Transverse colon (tissue), 4 donors: Measurements from ENCODE around the gene ARHGAP8. TPM values are rescaled to one million over a fixed set of nuclear protein-coding genes. Genes with fewer than 3 reads are reported as not detected.

Experiments used
- DNase-seq: peaks from one replicate; pipeline ENCODE4 v3.0.0-alpha.2; 2019
- H3K27ac ChIP-seq, 4 donors: fragments of 200-600 bp; sonication (generic); 2 replicates each; pipeline ENCODE4 v1.5.1; 2016 to 2018; ENCODE audit warnings: inconsistent platforms in 4 of 4
- H3K27me3 ChIP-seq: fragments of 200-600 bp; sonication (generic); 2 replicates; pipeline ENCODE4 v1.5.1; 2017; ENCODE audit warnings: inconsistent platforms
- H3K36me3 ChIP-seq, 4 donors: fragments of 200-600 bp; sonication (generic); 2 replicates each; pipeline ENCODE4 v1.5.1; 2017 to 2019; ENCODE audit warnings: inconsistent platforms in 4 of 4
- H3K4me1 ChIP-seq, 4 donors: fragments of 200-600 bp; sonication (generic); 2 replicates each; pipeline ENCODE4 v1.5.1; 2017 to 2020; ENCODE audit warnings: inconsistent platforms in 4 of 4
- H3K4me3 ChIP-seq, 4 donors: fragments of 200-600 bp; sonication (generic); 1 replicate in 1 of 4; 2 replicates in 3 of 4; pipeline versions ENCODE4 v1.5.1 to v1.6.1; 2017 to 2019; ENCODE audit warnings: inconsistent platforms in 4 of 4
- H3K9me3 ChIP-seq, 2 donors: fragments of 200-600 bp; sonication (generic); 2 replicates each; pipeline ENCODE4 v1.5.1; 2017 to 2019; ENCODE audit warnings: inconsistent platforms in 2 of 2
- EP300 ChIP-seq: sonication (generic); formaldehyde crosslinking; IDR thresholded peaks from one replicate; pipeline ENCODE4 v1.6.1; 2017; ENCODE audit warnings: antibody characterized with exemption, low read depth
- POLR2A ChIP-seq: fragments of 450-650 bp; IDR thresholded peaks from one replicate; pipeline ENCODE4 v1.6.1; 2016; ENCODE audit warnings: antibody characterized with exemption, mild to moderate bottlenecking, moderate library complexity
- POLR2AphosphoS5 ChIP-seq, 3 donors: sonication (generic); formaldehyde crosslinking; IDR thresholded peaks; one replicate each; pipeline ENCODE4 v1.6.1; 2016; ENCODE audit warnings: antibody characterized with exemption in 3 of 3
- WGBS, 2 donors: methylation state at CpG; one replicate each; pipeline ENCODE4 v1.1.5; 2018; ENCODE audit warnings: low coverage in 1 of 2; 5-methylcytosine and 5-hydroxymethylcytosine counted together
- in situ Hi-C, 4 donors: fragments of 200-750 bp; cut with MboI; loops; one replicate each; pipeline versions ENCODE4 v1.15.0 to v1.15.1; 2017; ENCODE audit warnings: low sequenced_read_pairs in 3 of 4, low pct_ligation_motif_present in 1 of 4, low pct_unique_long_range_greater_than_20kb in 1 of 4
- intact Hi-C: fragments of 100-400 bp; cut with DNase I; formaldehyde crosslinking; loops from one replicate; pipeline ENCODE4 v1.15.1; 2023; ENCODE audit warnings: low total_unique reads
- total RNA-seq, 4 donors: library from RNA; depleted of rRNA; stranded (reverse); fragments of >200 nt; gene quantifications; one replicate each; pipeline ENCODE4 v1.1.0, GENCODE V29; 2016
- TF ChIP-seq, protein P1 (sequence below), 5 experiments: fragments of 200-600 bp in 3 of 5; fragments of 450-650 bp in 2 of 5; sonication (generic) in 3 of 5; IDR thresholded peaks; 1 replicate in 2 of 5; 2 replicates in 3 of 5; pipeline ENCODE4 v1.5.1; 2016 to 2017; ENCODE audit warnings: antibody characterized with exemption in 5 of 5, inconsistent platforms in 3 of 5, mild to moderate bottlenecking in 2 of 5, moderate library complexity in 1 of 5

The ARHGAP8 gene
- total RNA-seq, 4 donors from 2014 or later: 28.6 to 51.5 (median 31.5) TPM

DNA sequence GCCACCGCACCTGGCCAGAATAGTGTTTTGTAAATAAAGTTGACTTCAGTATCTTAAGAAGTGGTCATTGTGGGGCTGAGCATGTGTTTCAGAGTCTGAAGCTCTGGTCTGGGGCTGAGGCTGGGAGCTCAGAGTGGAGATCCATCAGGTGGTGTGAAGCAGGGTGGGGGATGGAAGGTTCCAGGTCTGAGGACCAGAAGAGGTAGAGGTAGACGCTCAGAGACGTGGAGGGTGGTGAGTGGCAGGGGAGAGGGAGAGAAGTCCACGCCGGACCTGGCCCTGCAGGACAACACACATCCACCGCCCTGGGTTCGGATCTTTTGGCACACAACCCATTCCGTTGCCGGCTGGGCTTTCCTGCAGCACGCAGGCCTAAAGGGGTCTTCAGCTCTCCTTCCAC, 40.7 kb downstream of the ARHGAP8 start:
- WGBS, 2 donors: 84 to 95% methylated on average over 4 to 10 of the region's 10 CpGs
- intact Hi-C loops: no loop called here
- Histone ChIP-seq H3K36me3 (no peaks in the 10 kb centered on the region), H3K4me3 (no peak overlapping the region), H3K27me3 (no peaks in the 10 kb centered on the region), H3K4me1 (no peaks in the 10 kb centered on the region), H3K9me3 (no peaks in the 10 kb centered on the region), H3K27ac (no peak overlapping the region)
- DNase-seq: no peak
- in situ Hi-C loops: no loop called here
- TF ChIP-seq, protein P1, sequence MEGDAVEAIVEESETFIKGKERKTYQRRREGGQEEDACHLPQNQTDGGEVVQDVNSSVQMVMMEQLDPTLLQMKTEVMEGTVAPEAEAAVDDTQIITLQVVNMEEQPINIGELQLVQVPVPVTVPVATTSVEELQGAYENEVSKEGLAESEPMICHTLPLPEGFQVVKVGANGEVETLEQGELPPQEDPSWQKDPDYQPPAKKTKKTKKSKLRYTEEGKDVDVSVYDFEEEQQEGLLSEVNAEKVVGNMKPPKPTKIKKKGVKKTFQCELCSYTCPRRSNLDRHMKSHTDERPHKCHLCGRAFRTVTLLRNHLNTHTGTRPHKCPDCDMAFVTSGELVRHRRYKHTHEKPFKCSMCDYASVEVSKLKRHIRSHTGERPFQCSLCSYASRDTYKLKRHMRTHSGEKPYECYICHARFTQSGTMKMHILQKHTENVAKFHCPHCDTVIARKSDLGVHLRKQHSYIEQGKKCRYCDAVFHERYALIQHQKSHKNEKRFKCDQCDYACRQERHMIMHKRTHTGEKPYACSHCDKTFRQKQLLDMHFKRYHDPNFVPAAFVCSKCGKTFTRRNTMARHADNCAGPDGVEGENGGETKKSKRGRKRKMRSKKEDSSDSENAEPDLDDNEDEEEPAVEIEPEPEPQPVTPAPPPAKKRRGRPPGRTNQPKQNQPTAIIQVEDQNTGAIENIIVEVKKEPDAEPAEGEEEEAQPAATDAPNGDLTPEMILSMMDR (IDR thresholded peaks at IDR 0.05): no peak
- no peak for TF ChIP-seq POLR2AphosphoS5 (IDR thresholded peaks at IDR 0.05)

DNA sequence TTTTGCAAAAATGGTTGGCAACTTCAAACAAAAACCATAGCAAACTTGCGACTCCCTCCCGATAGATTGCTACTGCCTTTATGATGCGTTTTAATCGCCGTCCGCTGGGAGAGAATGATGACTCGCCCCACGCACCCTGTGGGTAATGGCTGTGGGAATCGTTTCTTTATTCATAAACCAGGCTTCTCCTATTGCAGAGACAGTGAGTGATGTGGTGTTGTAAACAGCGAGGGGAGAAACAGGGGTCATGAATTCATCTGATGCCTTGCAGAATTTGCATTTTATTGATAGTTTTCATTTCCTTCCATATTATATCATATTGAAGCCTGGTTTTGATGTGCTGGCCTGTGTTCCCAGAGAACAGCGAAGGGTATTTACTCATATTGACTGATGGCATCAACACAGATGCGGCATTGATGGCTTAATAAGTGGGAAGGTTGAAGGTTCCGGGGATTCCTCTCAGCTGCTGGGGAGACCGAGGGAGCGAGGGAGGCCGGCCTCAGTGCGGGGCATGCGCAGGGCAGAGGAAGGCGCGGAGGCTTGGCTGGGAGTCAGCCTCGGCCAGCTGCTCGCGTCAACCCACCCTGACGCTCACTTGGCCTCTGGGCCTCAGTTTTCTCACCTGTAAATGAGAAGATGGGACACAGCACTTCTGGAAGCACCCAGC, 41.3 kb downstream of the ARHGAP8 start:
- Histone ChIP-seq H3K9me3 (no peaks in the 10 kb centered on the region), H3K36me3 (no peaks in the 10 kb centered on the region), H3K27ac (no peak overlapping the region), H3K27me3 (peaks cover 2% of the 10 kb centered on the region), H3K4me1 (no peaks in the 10 kb centered on the region), H3K4me3 (no peak overlapping the region)
- DNase-seq: no peak
- intact Hi-C loops (no loop called here), in situ Hi-C loops (no loop called here)
- TF ChIP-seq POLR2AphosphoS5 (IDR thresholded peaks at IDR 0.05) (no peak), POLR2A (no peak), EP300 (no peak)
- TF ChIP-seq, protein P1 (IDR thresholded peaks at IDR 0.05): no peak
- 64 to 88% methylated on average over 10 to 24 of the region's 24 CpGs for WGBS, 2 donors

DNA sequence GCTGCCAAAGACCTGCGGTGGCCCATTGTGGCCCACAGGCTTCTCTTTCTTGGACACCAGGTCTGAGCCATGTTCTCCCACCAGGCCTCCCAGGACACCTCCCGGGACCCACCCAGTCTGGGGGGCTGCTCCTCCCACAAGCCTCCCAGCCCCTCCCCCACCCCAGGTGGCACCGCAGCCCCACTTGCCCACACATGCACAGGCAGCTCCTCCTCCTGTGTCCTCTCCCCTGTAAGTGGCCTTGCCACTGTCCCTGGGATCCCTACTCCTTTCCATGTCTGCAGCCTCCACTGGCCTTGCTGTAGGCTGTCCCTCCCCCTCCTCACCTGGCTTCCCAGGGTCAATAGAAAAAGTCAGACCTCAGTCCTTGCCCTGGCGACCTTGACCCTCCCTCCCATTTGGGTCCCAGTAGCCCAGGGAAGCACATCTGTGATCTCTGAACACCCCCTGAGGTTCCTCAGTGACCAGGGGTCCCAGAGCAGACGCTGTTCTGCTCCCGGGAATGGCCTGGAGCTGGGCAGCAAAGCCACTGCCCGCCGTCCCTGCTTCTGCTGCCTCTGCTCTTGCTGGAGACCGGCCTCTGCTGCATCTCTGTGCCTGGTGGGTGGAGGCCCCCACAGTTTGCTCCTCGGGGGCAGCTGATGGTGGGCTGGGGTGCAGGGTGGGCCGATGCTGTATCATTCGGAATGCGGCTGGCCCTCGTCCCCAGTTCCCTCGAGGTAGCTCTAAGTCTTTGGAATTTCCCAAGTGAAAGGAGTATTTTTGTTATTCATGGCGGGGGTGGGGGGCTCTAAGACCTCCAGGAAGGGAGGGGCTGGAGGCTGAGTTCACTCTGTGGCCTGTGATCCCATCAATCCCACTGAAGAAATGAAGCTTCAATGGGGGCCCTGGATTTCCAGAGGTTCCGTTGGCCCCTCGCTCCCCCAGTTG, 43.6 kb downstream of the ARHGAP8 start:
- WGBS, 2 donors: 84 to 100% methylated on average over 1 to 18 of the region's 18 CpGs
- no peak for DNase-seq
- H3K36me3 ChIP-seq: no peaks in the 10 kb centered on the region
- H3K4me1 ChIP-seq: no peaks in the 10 kb centered on the region
- no peak overlapping the region for H3K4me3 ChIP-seq
- peaks cover 9% of the 10 kb centered on the region for H3K27me3 ChIP-seq
- no peak for TF ChIP-seq EP300
- TF ChIP-seq POLR2AphosphoS5 (IDR thresholded peaks at IDR 0.05): no peak
- TF ChIP-seq, protein P1 (IDR thresholded peaks at IDR 0.05): no peak
- TF ChIP-seq POLR2A: no peak
- H3K27ac ChIP-seq: no peak overlapping the region
- H3K9me3 ChIP-seq: no peaks in the 10 kb centered on the region
- in situ Hi-C loops: no loop called here
- intact Hi-C loops: no loop called here

DNA sequence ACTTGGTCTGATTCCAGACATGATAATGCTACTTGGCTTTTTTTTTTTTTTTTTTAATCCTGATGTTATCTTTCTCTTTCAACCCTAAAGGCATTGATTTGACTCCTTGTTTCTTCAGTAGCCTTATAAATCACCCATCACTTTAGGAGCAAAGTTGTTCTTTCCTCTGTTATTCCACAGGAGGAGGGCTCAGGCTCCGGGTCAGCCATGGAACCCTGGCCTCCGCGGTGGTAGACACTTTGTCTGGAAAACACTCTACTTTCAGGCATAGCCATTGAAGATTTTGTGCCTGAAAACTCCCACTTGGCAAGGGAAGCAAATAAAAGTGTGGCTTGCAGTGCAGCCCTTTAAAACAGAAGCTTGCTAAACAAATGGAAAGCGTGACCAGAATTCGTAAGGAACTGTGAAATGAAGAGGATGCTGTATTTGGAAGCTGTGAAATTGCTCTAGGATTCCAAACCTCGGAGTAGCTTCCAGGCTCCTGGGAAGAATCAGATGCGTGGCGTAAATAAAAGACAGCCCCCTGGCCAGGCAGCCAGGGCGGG, 44.9 kb downstream of the ARHGAP8 start:
- Histone ChIP-seq H3K9me3 (no peaks in the 10 kb centered on the region), H3K4me3 (no peak overlapping the region), H3K27ac (no peak overlapping the region), H3K27me3 (peaks cover 9% of the 10 kb centered on the region), H3K4me1 (no peaks in the 10 kb centered on the region), H3K36me3 (no peaks in the 10 kb centered on the region)
- in situ Hi-C loops: no loop called here
- intact Hi-C loops: no loop called here
- no peak for DNase-seq
- no peak for TF ChIP-seq EP300
- TF ChIP-seq POLR2A: no peak
- TF ChIP-seq, protein P1 (IDR thresholded peaks at IDR 0.05): no peak
- TF ChIP-seq POLR2AphosphoS5 (IDR thresholded peaks at IDR 0.05): no peak
- WGBS, 2 donors: 73% methylated on average over 4 to 9 of the region's 9 CpGs
